IMR-90 (cell line): ENCODE results near the gene EPHB1. TPM values are rescaled to one million over a fixed set of nuclear protein-coding genes. Genes with fewer than 3 reads are reported as not detected.

Experiments used
- ATAC-seq: fragments of 200-7000 bp; cut with Tn5 transposase; 2 replicates; pipeline ENCODE4 v1.9.1; 2020; ENCODE audit warnings: low read depth, mild to moderate bottlenecking, moderate library complexity
- BruUV-seq: library from RNA; stranded (reverse); fragments of 400-500 nt; replicated peaks from 2 replicates; lab custom pipeline; 2021; lab: Mats Ljungman, UMichigan
- CTCF ChIA-PET: fragments of 300-600 bp; formaldehyde crosslinking; extraction: SDS; loops from one replicate; lab custom pipeline; 2021; ENCODE audit warnings: antibody characterized with exemption; lab: Yijun Ruan, JAX
- POLR2A ChIA-PET: fragments of 300-600 bp; sonication (Branson Sonifier 250); formaldehyde crosslinking; loops from one replicate; lab custom pipeline; 2022; ENCODE audit warnings: antibody characterized with exemption; ENCODE audit not compliant: unreplicated experiment; lab: Charles Lee
- DNase-seq: peaks from one replicate; pipeline ENCODE4 v3.0.0; 2013
- H2AFZ ChIP-seq: replicated peaks from 2 replicates; pipeline ENCODE3; 2013; ENCODE audit warnings: low read length, mild to moderate bottlenecking; ENCODE audit not compliant: poor library complexity
- H2AK5ac ChIP-seq: 2 replicates; pipeline ENCODE4 v1.6.1; 2013; ENCODE audit warnings: low read depth, low read length, inconsistent platforms
- H2AK9ac ChIP-seq: replicated peaks from 2 replicates; pipeline ENCODE3; 2013; ENCODE audit warnings: mild to moderate bottlenecking, low read depth, low read length, moderate library complexity; ENCODE audit not compliant: poor library complexity
- H2BK120ac ChIP-seq: 2 replicates; pipeline ENCODE4 v1.6.1; 2013; ENCODE audit warnings: low read depth, low read length, inconsistent platforms
- H2BK15ac ChIP-seq: 3 replicates; pipeline ENCODE4 v1.6.1; 2013; ENCODE audit warnings: low read depth, low read length, inconsistent platforms
- H2BK20ac ChIP-seq: 2 replicates; pipeline ENCODE4 v1.6.1; 2013; ENCODE audit warnings: low read depth, mild to moderate bottlenecking, inconsistent platforms, low read length, moderate library complexity
- H2BK5ac ChIP-seq: 2 replicates; pipeline ENCODE4 v1.6.1; 2013; ENCODE audit warnings: mild to moderate bottlenecking, low read depth, low read length, inconsistent platforms; ENCODE audit not compliant: poor library complexity, severe bottlenecking
- H3K14ac ChIP-seq: replicated peaks from 2 replicates; pipeline ENCODE4 v1.6.1; 2013; ENCODE audit warnings: low read depth, low read length, inconsistent platforms
- H3K18ac ChIP-seq: 2 replicates; pipeline ENCODE4 v1.6.1; 2013; ENCODE audit warnings: low read depth, low read length, control low read depth
- H3K23ac ChIP-seq: 2 replicates; pipeline ENCODE4 v1.6.1; 2013; ENCODE audit warnings: low read depth, low read length, inconsistent platforms
- H3K27ac ChIP-seq: 2 replicates; pipeline ENCODE4 v1.5.1; 2013; ENCODE audit warnings: mild to moderate bottlenecking, control low read depth, low read length; ENCODE audit not compliant: insufficient read depth
- H3K27me3 ChIP-seq: 2 replicates; pipeline ENCODE4 v1.6.1; 2013; ENCODE audit warnings: low read length; ENCODE audit not compliant: control insufficient read depth, insufficient read depth
- H3K36me3 ChIP-seq: 2 replicates; pipeline ENCODE4 v1.6.1; 2013; ENCODE audit warnings: low read length, mixed read lengths; ENCODE audit not compliant: control insufficient read depth, insufficient read depth
- H3K4ac ChIP-seq: 2 replicates; pipeline ENCODE4 v1.6.1; 2013; ENCODE audit warnings: low read depth, low read length, inconsistent platforms
- H3K4me1 ChIP-seq: 2 replicates; pipeline ENCODE4 v1.6.1; 2013; ENCODE audit warnings: low read length, mixed read lengths; ENCODE audit not compliant: control insufficient read depth, insufficient read depth
- H3K4me2 ChIP-seq: 2 replicates; pipeline ENCODE4 v1.6.1; 2013; ENCODE audit warnings: low read depth, mild to moderate bottlenecking, control low read depth, low read length, moderate library complexity
- H3K4me3 ChIP-seq: 2 replicates; pipeline ENCODE4 v1.5.1; 2013; ENCODE audit warnings: low read depth, mild to moderate bottlenecking, control low read depth, low read length, moderate library complexity; ENCODE audit not compliant: insufficient read depth
- H3K56ac ChIP-seq: 2 replicates; pipeline ENCODE4 v1.6.1; 2013; ENCODE audit warnings: low read length, inconsistent platforms; ENCODE audit not compliant: insufficient read depth; ENCODE audit errors: extremely low read depth
- H3K79me1 ChIP-seq, 2 experiments: 2 replicates each; pipeline ENCODE4 v1.6.1; 2013; ENCODE audit warnings: low read length in 2 of 2, inconsistent platforms in 1 of 2, low read depth in 1 of 2
- H3K9ac ChIP-seq: 2 replicates; pipeline ENCODE4 v1.6.1; 2013; ENCODE audit warnings: low read depth, low read length, control low read depth
- H3K9me1 ChIP-seq: 2 replicates; pipeline ENCODE4 v1.6.1; 2013; ENCODE audit warnings: low read length, inconsistent platforms; ENCODE audit not compliant: insufficient read depth
- H3K9me3 ChIP-seq: 2 replicates; pipeline ENCODE4 v1.6.1; 2013; ENCODE audit warnings: low read length; ENCODE audit not compliant: control insufficient read depth, insufficient read depth
- H4K20me1 ChIP-seq: 2 replicates; pipeline ENCODE4 v1.6.1; 2013; ENCODE audit warnings: low read length, inconsistent platforms; ENCODE audit not compliant: insufficient read depth
- H4K5ac ChIP-seq: 2 replicates; pipeline ENCODE4 v1.6.1; 2013; ENCODE audit warnings: mild to moderate bottlenecking, low read depth, low read length, control low read depth
- H4K8ac ChIP-seq, 2 experiments: 2 replicates each; pipeline ENCODE4 v1.6.1; 2013; ENCODE audit warnings: low read depth in 2 of 2, low read length in 2 of 2, control low read depth in 1 of 2, inconsistent platforms in 1 of 2
- H4K91ac ChIP-seq: 2 replicates; pipeline ENCODE4 v1.6.1; 2013; ENCODE audit warnings: low read depth, low read length, inconsistent platforms; ENCODE audit not compliant: insufficient read depth
- BHLHE40 ChIP-seq: fragments of 150-350 bp; IDR thresholded peaks from 2 replicates; pipeline ENCODE4 v1.6.1; 2016; ENCODE audit warnings: mild to moderate bottlenecking, low read depth, low read length
- CHD1 ChIP-seq: IDR thresholded peaks from 2 replicates; pipeline ENCODE4 v1.6.1; 2012; ENCODE audit warnings: low read depth, low read length, improper control_type of control experiment
- CTCF ChIP-seq: conservative IDR thresholded peaks from 2 replicates; pipeline ENCODE4 v1.5.1; 2012; ENCODE audit warnings: mild to moderate bottlenecking, low read depth, low read length, improper control_type of control experiment
- MAZ ChIP-seq: IDR thresholded peaks from 2 replicates; pipeline ENCODE4 v1.6.1; 2012; ENCODE audit warnings: low read depth, mild to moderate bottlenecking, low read length, improper control_type of control experiment, moderate library complexity, borderline replicate concordance
- MXI1 ChIP-seq: IDR thresholded peaks from 2 replicates; pipeline ENCODE4 v1.6.1; 2012; ENCODE audit warnings: low read depth, mild to moderate bottlenecking, low read length, moderate library complexity, borderline replicate concordance
- NFE2L2 ChIP-seq: fragments of 150-350 bp; IDR thresholded peaks from 2 replicates; pipeline ENCODE4 v1.6.1; 2016; ENCODE audit warnings: low read depth, mild to moderate bottlenecking, low read length
- POLR2A ChIP-seq: IDR thresholded peaks from 2 replicates; pipeline ENCODE4 v1.6.1; 2012; ENCODE audit warnings: mild to moderate bottlenecking, low read depth, low read length
- RAD21 ChIP-seq: IDR thresholded peaks from 2 replicates; pipeline ENCODE4 v1.6.1; 2012; ENCODE audit warnings: low read length, improper control_type of control experiment
- RCOR1 ChIP-seq: IDR thresholded peaks from 2 replicates; pipeline ENCODE4 v1.6.1; 2012; ENCODE audit warnings: mild to moderate bottlenecking, low read length, improper control_type of control experiment; ENCODE audit not compliant: insufficient replicate concordance
- USF2 ChIP-seq: fragments of 150-350 bp; IDR thresholded peaks from 2 replicates; pipeline ENCODE4 v1.6.1; 2017; ENCODE audit warnings: mild to moderate bottlenecking, antibody characterized with exemption, low read length, low read depth
- WGBS, 2 experiments: methylation state at CpG; one replicate each; pipeline versions ENCODE4 v1.1.5 to v1.1.7; 2013; ENCODE audit warnings: missing lambda C conversion rate in 2 of 2; ENCODE audit not compliant: insufficient read length in 1 of 2; ENCODE audit errors: extremely low coverage in 2 of 2; 5-methylcytosine and 5-hydroxymethylcytosine counted together
- dilution Hi-C: fragments of 300-500 bp; cut with HindIII; formaldehyde crosslinking; loops from one replicate; pipeline ENCODE4 v1.14.3; 2018; ENCODE audit warnings: low sequenced_read_pairs; ENCODE audit not compliant: unreplicated experiment
- in situ Hi-C: fragments of 300-500 bp; cut with MboI; formaldehyde crosslinking; loops from 3 replicates; pipeline ENCODE4 v1.14.3; 2019; ENCODE audit warnings: low sequenced_read_pairs, inconsistent platforms, mixed read lengths
- intact Hi-C: fragments of 100-400 bp; cut with micrococcal nuclease; formaldehyde crosslinking; loops from 2 replicates; pipeline ENCODE4 v1.10.0; 2022
- polyA plus RNA-seq, 3 experiments: library from polyadenylated mRNA; depleted of rRNA; stranded (reverse); fragments of >200 nt; gene quantifications; 2 replicates each; pipeline ENCODE4 v1.2.3, GENCODE V29; 2012; ENCODE audit warnings: low replicate concordance in 1 of 3
- total RNA-seq: library from RNA; depleted of rRNA; stranded (reverse); fragments of >200 nt; gene quantifications from 2 replicates; pipeline ENCODE4 v1.2.3, GENCODE V29; 2012

The EPHB1 gene
- total and polyA plus RNA-seq, 2 of the 4 experiments (the other 2 are of a cell fraction), result 0.17 to 0.36 TPM

GRCh38 chr3:134776518-134776917 is 18.5 kb upstream of the EPHB1 start:
- BruUV-seq, result no TSS peak
- no peak overlapping the region for H2BK20ac ChIP-seq
- no peak overlapping the region for H2BK120ac ChIP-seq
- POLR2A ChIA-PET, result no interaction called here
- no peaks in the 10 kb centered on the region for H3K79me1 ChIP-seq
- H3K14ac ChIP-seq, result no peak overlapping the region
- H3K27me3 ChIP-seq, result no peaks in the 10 kb centered on the region; the same call in 1 of the 2 replicates
- H2BK15ac ChIP-seq, result no peak overlapping the region
- no peak overlapping the region for H2AK9ac ChIP-seq
- TF ChIP-seq MAZ (no peak), RCOR1 (no peak), BHLHE40 (no peak), POLR2A (no peak), RAD21 (no peak), NFE2L2 (no peak), CHD1 (no peak), MXI1 (no peak), CTCF (no peak), USF2 (no peak)
- no peak overlapping the region for H2BK5ac ChIP-seq
- no peak overlapping the region for H4K8ac ChIP-seq
- H3K36me3 ChIP-seq, result no peaks in the 10 kb centered on the region
- no peaks in the 10 kb centered on the region for H3K9me3 ChIP-seq
- H3K9ac ChIP-seq, result no peak overlapping the region
- ATAC-seq (no peak), DNase-seq (no peak)
- dilution Hi-C loops, result no loop called here
- H3K23ac ChIP-seq, result no peak overlapping the region
- H3K27ac ChIP-seq, result no peak overlapping the region
- no peaks in the 10 kb centered on the region for H3K4me1 ChIP-seq
- no peak overlapping the region for H3K18ac ChIP-seq
- no peak overlapping the region for H4K5ac ChIP-seq
- H4K91ac ChIP-seq, result no peak overlapping the region
- H2AFZ ChIP-seq, result no peak overlapping the region
- in situ Hi-C loops, result loop anchor here (25.0 kb wide), 1 partner anchor 1261 kb away; no protein-coding TSS in a partner anchor
- no peak overlapping the region for H3K56ac ChIP-seq
- H3K4me2 ChIP-seq, result no peak overlapping the region
- no peaks in the 10 kb centered on the region for H4K20me1 ChIP-seq
- intact Hi-C loops, result no loop called here
- H3K4me3 ChIP-seq, result no peak overlapping the region
- no peak overlapping the region for H3K4ac ChIP-seq
- H3K9me1 ChIP-seq, result no peaks in the 10 kb centered on the region
- H2AK5ac ChIP-seq, result no peak overlapping the region
- 40% methylated on average over 1 of the region's 1 CpG; no CpG with 5 or more reads in 1 of the 2 experiments for WGBS, 2 experiments
- CTCF ChIA-PET, result no interaction called here
